Spleen (tissue), 7 donors: Measurements from ENCODE around the gene MYB.

ENCODE experiments used
- CTCF ChIP-seq, 11 experiments: fragments of 200-600 bp in 7 of 11; fragments of 450-650 bp in 4 of 11; sonication (generic) in 4 of 11; IDR thresholded peaks in 8 of 11; conservative IDR thresholded peaks in 3 of 11; 1 replicate in 7 of 11; 2 replicates in 4 of 11; pipeline versions ENCODE4 v1.4.0 to v1.8.0; 2016 to 2021; ENCODE audit warnings: antibody characterized with exemption in 11 of 11, inconsistent platforms in 4 of 11, mild to moderate bottlenecking in 1 of 11
- POLR2A ChIP-seq, 3 donors: fragments of 450-650 bp; IDR thresholded peaks; one replicate each; pipeline ENCODE4 v1.5.1; 2017; ENCODE audit warnings: antibody characterized with exemption in 3 of 3, mild to moderate bottlenecking in 1 of 3
- POLR2AphosphoS5 ChIP-seq, 3 donors: sonication (generic); formaldehyde crosslinking; IDR thresholded peaks; one replicate each; pipeline ENCODE4 v1.5.1; 2017; ENCODE audit warnings: antibody characterized with exemption in 3 of 3
- donor health status: DM: no; HTN: no; CAD: no; lungs with moderate emphysema.
- donor health status: DM: no; HTN: no; CAD: no.
- donor health status: DM: no; HTN: no; CAD: no.

DNA sequence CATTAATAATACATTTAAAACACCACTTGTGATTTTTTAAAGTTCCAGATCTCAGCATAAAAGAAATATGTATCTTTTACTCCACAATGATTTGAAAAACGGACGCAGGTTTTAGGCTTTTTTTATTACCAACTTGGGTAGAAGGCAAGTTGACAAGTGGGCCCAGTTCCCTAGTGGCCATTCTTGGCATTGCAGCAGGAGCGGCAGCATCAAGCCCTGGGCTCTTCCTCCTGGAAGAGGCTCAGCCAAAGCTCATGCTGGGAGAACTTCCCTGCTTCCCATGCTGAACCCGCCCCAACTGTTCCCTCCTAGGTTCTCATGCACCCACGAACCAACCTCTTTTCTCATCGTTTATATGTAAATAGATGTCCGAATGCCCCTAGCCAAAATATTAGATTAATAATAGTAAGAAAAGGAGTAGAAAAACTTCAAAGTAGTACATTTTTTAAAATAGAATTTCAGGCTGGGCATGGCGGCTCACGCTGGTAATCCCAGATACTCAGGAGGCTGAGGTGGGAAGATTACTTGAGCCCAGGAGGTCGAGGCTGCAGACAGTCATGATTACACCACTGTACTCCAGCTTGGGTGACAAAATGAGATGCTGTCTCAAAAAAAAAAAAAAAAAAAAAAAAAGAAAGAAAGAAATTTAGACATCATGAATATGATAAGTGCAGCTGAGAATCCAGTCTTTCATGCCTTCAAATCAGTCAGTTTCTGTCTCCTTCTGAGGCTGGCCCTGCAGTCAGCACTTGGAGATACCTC is 18.2 kb upstream of the MYB start:
- peak; percentile 33 to 86 (median 69) for TF ChIP-seq CTCF (IDR thresholded peaks at IDR 0.05 in 8 of 11, conservative IDR thresholded peaks at IDR 0.05 in 3 of 11)
- TF ChIP-seq POLR2AphosphoS5 (IDR thresholded peaks at IDR 0.05), result no peak
- TF ChIP-seq POLR2A (IDR thresholded peaks at IDR 0.05), result no peak
